Urothelium cell line (cell line): ENCODE results near the gene S100A10.

Source experiments
- DNase-seq: peaks from one replicate; pipeline ENCODE4 v3.0.0; 2011; ENCODE audit warnings: low spot score, mixed read lengths
- FAIRE-seq: peaks from 2 replicates; lab custom pipeline; 2011; peaks lifted over from hg19 to GRCh38; lab: Jason Lieb, UNC

S100A10 gene

GRCh38 chr1:151968058-151968457 is 25.6 kb downstream of the S100A10 start:
- DNase-seq (no peak), FAIRE-seq (no peak)

- DNase-seq (no peak), FAIRE-seq (no peak)
Measured at GRCh38 chr1:151967091-151967490, 26.6 kb downstream of the S100A10 start.

DNA sequence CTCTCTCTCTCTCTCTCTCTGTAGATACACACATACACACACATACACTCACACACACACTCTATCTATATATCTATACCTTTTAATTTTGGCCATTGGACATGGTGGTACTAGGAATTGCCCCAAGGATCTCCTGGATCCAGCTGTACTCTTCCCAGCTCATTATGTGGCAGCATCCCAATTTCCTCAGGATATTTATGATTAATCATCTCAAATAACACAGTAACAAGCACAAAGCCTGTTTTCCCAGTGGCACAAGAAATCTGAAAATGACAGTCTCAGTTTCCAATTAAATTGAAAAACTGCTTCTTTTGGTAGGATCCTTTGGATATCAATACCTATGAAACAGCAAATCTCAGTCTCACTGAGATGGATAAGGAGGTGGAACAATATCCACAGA is 27.6 kb downstream of the S100A10 start:
- no peak for DNase-seq
- FAIRE-seq: no peak

DNA sequence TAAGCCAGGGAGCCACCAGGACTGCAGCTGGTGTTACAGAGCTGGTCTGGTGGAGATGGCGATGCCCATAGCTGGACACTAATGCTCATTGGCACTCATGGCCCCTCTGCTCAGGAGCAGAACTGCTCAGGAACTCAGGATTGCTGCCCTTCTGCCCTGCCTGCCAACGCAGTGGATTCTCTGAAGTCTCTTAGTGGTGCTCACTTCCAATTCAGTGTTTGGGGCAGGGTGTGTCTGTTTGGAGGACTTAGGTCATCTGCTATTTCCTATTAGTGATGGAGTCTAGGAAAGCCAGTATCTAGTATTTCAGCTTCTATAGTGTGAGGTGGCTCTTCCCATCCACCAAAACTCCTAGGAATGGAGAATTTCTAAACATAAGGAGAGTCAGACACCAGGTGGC is 29.1 kb downstream of the S100A10 start:
- no peak for FAIRE-seq
- no peak for DNase-seq

DNA sequence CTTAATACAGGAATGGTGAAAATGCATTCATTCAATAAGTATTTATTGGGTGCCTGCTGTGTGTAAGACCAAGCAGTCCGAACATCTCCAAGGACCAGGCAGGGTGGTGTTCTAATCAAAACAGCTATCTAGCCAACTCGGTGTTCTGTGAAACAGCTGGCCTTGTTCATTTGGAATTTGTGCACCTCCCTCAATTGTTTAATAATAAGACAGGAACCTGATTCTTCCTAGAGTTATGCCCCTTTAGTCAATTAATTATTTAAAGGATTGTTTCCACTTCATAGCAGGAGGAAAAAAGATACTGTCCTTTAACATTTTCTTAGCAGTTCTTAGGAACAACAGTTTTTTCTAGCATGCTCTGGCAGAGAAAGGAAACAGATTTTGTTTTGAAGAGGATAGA is 30.4 kb downstream of the S100A10 start:
- no peak for FAIRE-seq
- no peak for DNase-seq

DNA sequence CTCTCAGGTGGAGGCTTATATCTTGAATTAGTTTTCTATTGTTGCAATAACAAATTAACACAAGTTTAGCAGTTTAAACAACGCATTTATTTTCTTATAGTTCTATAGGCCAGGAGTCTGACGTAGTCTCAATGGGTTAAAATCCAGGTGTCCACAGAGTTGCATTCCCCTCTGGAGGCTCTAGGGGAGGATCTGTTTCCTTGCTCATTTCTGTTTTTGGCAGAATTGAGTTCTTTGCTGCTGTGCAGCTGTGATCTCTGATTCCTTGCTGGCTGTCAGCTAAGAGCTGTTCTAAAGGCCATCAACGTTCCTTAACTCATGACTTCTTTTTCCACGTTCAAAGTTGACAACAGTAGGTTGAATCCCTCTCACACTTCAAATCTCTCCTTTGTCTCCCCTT is 31.8 kb downstream of the S100A10 start:
- FAIRE-seq: no peak
- DNase-seq: no peak

DNA sequence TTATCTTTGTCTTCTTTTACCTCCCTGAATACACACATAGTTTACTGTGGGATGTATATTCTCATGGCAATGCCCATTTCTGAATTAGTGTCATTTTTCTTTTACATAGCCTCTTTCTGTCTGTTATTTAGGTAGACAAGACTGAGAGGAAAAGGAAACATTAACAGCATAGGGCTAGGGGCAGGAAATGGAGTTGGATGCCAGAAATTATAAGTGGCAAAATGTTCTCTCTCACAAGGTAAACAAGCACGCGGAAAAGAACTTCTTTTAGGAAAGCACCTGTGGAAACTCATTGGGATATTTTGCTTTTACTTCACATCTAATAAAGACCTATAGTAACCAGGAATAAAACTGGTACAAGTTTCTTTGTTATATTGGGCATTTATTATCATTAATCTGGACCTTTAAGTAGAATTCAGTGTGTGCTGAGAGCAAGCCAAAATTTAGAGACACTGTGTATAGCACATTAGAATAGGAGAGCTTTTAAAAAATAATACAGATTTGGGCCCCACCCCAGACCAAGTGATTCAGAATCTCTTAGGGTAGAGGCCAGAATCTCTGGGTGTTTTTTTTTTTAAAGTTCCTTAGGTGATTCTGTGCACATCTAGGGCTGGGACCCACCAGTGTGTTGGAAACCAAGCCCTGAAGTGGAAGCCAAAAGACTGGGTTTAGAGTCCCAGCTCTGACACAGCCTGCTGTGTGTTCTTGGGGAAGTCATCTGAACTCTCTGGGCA is 32.7 kb downstream of the S100A10 start:
- FAIRE-seq: no peak
- DNase-seq: no peak

DNA sequence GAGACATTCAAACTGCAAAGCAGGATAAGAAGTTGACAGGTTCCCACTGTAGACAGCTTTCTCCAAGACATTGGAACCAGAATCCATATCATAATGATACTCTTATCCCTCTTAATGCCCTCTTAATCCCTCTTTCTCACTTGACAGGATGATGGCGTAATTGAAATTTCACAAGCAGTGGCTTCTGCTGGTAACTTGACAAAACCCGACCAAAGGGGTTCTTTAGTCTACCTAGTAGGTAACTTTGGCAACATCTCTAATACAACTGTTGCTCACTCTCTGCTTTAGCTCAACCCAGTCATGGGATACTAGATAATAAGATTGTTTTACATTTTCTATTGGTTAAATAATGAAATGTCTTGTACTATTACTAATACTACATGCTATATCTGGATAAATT is 34.7 kb downstream of the S100A10 start:
- no peak for FAIRE-seq
- DNase-seq: no peak

DNA sequence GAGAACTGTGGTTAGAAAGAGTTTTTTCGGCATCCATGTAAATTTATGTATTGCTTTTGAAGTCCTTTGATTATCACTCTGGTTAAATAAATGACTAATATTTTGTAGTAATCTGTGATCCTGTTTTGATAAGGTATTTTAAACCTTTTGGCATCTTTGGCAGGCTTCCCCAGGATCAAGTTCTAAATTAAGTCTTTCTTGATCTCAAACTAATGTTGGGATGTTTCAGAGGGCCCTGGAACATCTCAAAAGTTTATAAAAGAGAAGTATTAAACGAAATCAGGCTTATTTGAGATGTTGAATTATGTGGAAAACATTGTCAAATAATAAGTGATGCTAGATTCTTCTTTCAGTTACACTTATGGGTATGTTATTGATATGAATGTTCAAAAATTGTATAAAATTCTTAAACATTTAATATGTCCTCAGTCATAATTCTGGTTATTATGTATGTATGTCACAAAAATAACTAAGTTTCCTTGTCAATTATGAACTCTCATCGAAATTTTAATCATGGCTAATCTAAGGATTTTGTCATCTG is 36.6 kb downstream of the S100A10 start:
- FAIRE-seq: no peak
- no peak for DNase-seq

DNA sequence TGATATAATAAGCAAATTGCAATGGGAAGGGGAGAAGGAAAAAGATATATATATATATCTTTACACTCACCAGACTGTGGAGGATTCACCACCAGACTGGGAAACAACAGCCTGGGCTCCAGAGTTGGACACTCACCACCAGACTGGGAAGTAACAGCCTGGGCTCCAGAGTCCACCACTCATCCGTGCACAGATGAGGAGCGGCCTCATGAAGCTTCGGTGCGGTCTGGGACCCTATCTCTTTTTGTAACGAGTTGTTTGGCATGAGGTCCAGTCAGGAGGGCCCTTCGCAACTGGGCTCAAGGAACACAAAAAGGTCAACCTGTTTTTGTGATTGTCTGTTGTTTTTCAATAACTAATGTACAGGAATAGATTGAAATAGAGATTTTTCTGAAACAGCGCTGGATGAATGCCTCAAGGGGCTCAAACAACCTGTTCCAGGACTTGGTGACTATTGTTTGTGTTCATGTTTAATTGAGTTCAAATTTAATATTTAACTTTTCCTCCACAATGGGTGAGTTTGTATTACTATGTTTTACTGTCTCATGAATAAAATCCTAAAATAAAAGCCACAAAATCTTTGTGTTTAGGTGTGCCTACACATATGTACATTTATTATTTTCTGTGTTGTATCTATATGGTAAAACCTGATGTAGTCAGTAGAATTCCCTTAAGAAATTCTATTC is 40.1 kb downstream of the S100A10 start:
- FAIRE-seq (no peak), DNase-seq (no peak)

DNA sequence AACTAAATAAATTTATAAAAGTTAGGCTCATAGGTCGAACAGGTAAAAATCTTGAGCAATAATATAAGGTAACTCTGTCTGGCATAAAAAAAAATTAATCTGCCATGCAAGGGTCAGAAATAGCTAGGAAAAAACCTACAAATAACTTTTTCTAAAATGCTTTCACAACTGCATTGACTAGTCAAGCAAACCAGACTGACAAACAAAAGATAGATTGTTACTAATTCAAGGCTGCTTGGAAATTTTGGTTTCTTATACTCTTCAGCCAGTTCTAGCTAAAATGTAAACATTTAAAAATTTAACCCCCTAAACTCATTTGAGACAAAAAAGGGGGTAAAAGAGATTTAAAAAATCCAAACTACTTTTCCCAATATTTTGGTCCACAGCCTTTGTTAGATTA is 40.8 kb downstream of the S100A10 start:
- no peak for DNase-seq
- FAIRE-seq: no peak

DNA sequence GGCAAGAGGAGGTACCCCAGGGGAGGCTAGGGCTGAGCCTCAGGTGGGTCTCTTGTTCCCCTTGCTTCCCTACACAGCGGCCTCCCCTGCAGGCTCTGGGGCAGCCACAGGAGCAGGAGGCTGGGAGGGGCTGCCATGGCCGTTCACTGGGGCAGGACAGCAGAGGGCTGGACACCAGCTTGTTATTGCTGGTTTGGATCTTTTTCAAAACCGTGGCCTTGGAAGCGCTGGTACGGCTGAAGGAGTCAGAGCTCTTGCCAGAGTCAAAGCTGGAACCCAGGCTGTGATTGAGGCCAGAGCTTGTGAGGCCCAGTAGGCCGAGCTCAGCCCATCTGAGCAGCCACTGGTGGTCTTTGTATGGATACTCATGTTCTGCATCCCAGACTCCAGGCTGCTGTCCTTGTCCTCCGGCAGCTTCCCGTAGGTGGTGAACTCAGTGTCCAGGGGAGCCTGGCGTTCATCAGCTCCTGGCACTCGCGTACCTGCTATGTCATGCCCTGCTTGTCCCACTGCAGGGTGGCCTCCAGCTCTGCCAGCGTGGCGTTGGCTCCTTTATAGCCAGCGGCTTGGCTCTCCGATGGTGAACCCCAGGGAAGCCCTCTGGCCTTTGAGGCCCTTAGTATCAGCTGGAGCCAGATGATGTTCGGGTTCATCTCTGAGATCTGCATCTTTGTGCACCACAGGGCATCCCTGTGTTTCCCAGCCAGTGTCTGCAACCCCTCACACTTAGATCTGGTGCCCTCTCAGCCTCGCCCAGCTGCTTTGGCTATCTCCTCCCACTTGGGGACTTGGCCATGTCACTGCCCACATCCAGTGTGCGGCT is 44.1 kb downstream of the S100A10 start:
- DNase-seq: no peak

DNA sequence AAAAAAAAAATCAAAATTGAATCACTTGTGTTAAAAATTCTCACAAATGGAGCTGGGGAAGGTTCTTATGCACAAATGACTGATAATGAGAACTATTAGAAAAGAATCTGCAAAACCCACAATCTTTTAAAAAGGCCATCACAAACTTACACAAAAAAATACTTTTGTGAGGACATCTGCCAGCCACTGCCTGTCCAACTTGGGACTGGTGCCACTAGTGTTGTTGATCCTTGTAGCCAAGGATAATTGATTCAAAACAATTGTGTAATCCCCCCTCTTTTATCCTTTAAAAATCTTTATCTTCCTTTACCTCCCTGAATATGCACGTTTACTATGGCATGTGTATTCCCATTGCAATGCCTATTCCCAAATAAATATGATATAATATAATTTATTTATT is 45.2 kb downstream of the S100A10 start:
- FAIRE-seq: no peak
- no peak for DNase-seq

More for the DNA sequence above, 44.1 kb downstream of the S100A10 start:
- no peak for FAIRE-seq

GRCh38 chr1:151947140-151947539 is 46.5 kb downstream of the S100A10 start:
- DNase-seq: no peak
- no peak for FAIRE-seq

GRCh38 chr1:151945725-151946722 is 47.6 kb downstream of the S100A10 start:
- DNase-seq (peak; percentile 90), FAIRE-seq (no peak)

GRCh38 chr1:151944857-151945575 is 48.6 kb downstream of the S100A10 start:
- DNase-seq (no peak), FAIRE-seq (no peak)

DNA sequence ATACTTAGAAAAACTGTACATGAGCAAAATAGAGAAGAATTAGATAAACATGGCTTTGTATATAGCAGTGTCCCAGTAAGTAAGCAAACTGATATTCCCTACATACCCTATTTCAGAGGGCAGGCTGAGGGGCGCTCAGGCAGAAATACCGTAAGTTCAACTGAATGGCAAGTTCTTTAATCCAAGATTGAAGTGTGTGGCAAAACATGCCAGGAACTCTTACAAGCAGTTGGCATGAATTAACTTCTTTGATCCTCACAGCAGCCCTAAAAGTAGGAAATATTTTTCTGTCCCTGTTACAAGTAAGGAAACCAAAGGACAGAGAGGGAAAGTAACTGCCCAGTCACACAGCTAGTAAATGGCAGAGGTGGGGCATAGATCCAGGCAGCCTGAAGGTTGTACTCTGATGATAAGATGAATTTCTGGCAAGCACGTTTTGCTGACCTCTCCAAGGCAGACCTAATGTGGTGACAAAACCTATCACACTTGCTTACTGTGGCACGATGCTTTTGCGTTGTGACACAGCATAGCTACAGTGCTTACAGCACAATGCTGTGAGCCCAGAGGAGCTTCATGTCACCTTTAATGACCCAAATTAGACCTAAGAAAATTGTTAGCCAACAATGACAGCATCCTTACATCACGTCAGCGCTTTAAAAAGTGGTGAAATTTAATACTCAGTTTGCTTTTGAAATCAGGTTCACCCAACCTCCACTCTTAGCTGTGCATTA is 49.4 kb downstream of the S100A10 start:
- FAIRE-seq: no peak

DNA sequence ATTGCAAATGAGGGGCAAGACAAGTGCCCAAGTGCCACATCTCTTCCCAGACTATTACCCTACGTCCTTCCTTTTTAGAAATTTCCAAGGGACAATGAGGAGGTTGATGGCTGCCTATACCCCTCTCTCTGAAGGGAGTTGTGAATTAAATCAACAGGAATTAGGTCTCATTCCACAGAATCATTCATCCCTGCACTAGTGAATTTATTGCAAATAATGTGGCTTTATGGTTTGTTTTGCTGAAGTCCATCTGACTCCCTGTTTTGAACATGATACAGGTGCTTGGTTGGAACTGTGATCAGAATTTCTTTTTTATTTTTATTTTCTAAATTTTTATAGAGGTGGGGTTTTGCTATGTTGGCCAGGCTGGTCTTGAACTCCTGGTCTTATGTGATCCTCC is 50.1 kb downstream of the S100A10 start:
- no peak for DNase-seq

More for the DNA sequence above, 49.4 kb downstream of the S100A10 start:
- no peak for DNase-seq

GRCh38 chr1:151942882-151943281 is 50.8 kb downstream of the S100A10 start:
- FAIRE-seq (no peak), DNase-seq (no peak)

More for the DNA sequence above, 50.1 kb downstream of the S100A10 start:
- no peak for FAIRE-seq
